WTC11 (cell line): ENCODE measurements around the gene LMAN2. TPM values are rescaled to one million over a fixed set of nuclear protein-coding genes. Genes with fewer than 3 reads are reported as not detected.
A peak's percentile ranks its signal among the peaks of the same experiment; 100 is the strongest.

Experiments
- ATAC-seq: fragments of 200-7000 bp; cut with Tn5 transposase; 2 replicates; pipeline ENCODE4 v1.10.0; 2021; ENCODE audit warnings: mild to moderate bottlenecking, moderate library complexity
- CTCF ChIA-PET: fragments of 300-600 bp; sonication (Branson Sonifier 250); formaldehyde crosslinking; loops from one replicate; lab custom pipeline; 2021; ENCODE audit warnings: antibody characterized with exemption; lab: Charles Lee
- POLR2A ChIA-PET: fragments of 350-600 bp; sonication (Branson Sonifier 250); formaldehyde crosslinking; loops from one replicate; lab custom pipeline; 2021; ENCODE audit warnings: antibody characterized with exemption; lab: Charles Lee
- DNase-seq: peaks from one replicate; pipeline ENCODE4 v3.0.0; 2021; ENCODE audit warnings: low spot score
- H3K27ac Mint-ChIP-seq: 2 replicates; pipeline ENCODE4 v1.8.0; 2021; ENCODE audit warnings: mixed read lengths
- H3K27me3 Mint-ChIP-seq: 2 replicates; pipeline ENCODE4 v1.8.0; 2021; ENCODE audit warnings: low read depth, mild to moderate bottlenecking, moderate library complexity, mixed read lengths
- H3K36me3 Mint-ChIP-seq: 2 replicates; pipeline ENCODE4 v1.8.0; 2021; ENCODE audit warnings: mixed read lengths
- H3K4me1 Mint-ChIP-seq: 2 replicates; pipeline ENCODE4 v1.8.0; 2022; ENCODE audit warnings: mixed read lengths
- H3K4me3 Mint-ChIP-seq: 2 replicates; pipeline ENCODE4 v1.8.0; 2021; ENCODE audit warnings: mild to moderate bottlenecking, moderate library complexity, mixed read lengths
- H3K9me3 Mint-ChIP-seq: 2 replicates; pipeline ENCODE4 v1.8.0; 2021; ENCODE audit warnings: mixed read lengths
- ATF6 ChIP-seq: sonication (generic); formaldehyde crosslinking; IDR thresholded peaks from 2 replicates; pipeline ENCODE4 v1.8.1; 2023; ENCODE audit warnings: mild to moderate bottlenecking, missing genetic modification reagents
- CBFB ChIP-seq: sonication (generic); formaldehyde crosslinking; IDR thresholded peaks from 2 replicates; pipeline ENCODE4 v1.8.1; 2022; ENCODE audit warnings: mild to moderate bottlenecking, low read depth, missing genetic modification reagents
- CTCF ChIP-seq: fragments of 200-600 bp; IDR thresholded peaks from 2 replicates; pipeline ENCODE4 v1.8.0; 2022; ENCODE audit warnings: antibody characterized with exemption
- FOXJ3 ChIP-seq: sonication (generic); formaldehyde crosslinking; IDR thresholded peaks from 2 replicates; pipeline ENCODE4 v1.9.0; 2021; ENCODE audit warnings: missing genetic modification reagents, mild to moderate bottlenecking, borderline replicate concordance
- FOXK1 ChIP-seq: sonication (generic); formaldehyde crosslinking; IDR thresholded peaks from 2 replicates; pipeline ENCODE4 v1.8.0; 2022; ENCODE audit warnings: mild to moderate bottlenecking, moderate library complexity, missing genetic modification reagents
- IRF2 ChIP-seq: sonication (generic); formaldehyde crosslinking; IDR thresholded peaks from 2 replicates; pipeline ENCODE4 v1.8.0; 2022; ENCODE audit warnings: low read depth, missing genetic modification reagents, borderline replicate concordance
- RORB ChIP-seq: fragments of 250-450 bp; sonication (Bioruptor Pico); IDR thresholded peaks from 2 replicates; pipeline ENCODE4 v1.9.0; 2021; ENCODE audit warnings: mild to moderate bottlenecking
- USF2 ChIP-seq: sonication (generic); formaldehyde crosslinking; IDR thresholded peaks from 2 replicates; pipeline ENCODE4 v1.8.1; 2023; ENCODE audit warnings: mild to moderate bottlenecking, missing genetic modification reagents, moderate library complexity
- ZBTB21 ChIP-seq: sonication (generic); formaldehyde crosslinking; IDR thresholded peaks from 2 replicates; pipeline ENCODE4 v1.8.1; 2023; ENCODE audit warnings: mild to moderate bottlenecking, missing genetic modification reagents, borderline replicate concordance
- ZNF263 ChIP-seq: sonication (generic); formaldehyde crosslinking; IDR thresholded peaks from 2 replicates; pipeline ENCODE4 v1.8.1; 2022; ENCODE audit warnings: low read depth, mild to moderate bottlenecking, moderate library complexity, missing genetic modification reagents
- ZNF281 ChIP-seq: sonication (generic); formaldehyde crosslinking; IDR thresholded peaks from 2 replicates; pipeline ENCODE4 v1.8.0; 2023; ENCODE audit warnings: mild to moderate bottlenecking, missing genetic modification reagents
- total RNA-seq: library from RNA; stranded (reverse); gene quantifications from 3 replicates; pipeline ENCODE4 v1.2.3, GENCODE V29; 2021
- TF ChIP-seq, protein P1 (sequence below): sonication (generic); formaldehyde crosslinking; IDR thresholded peaks from 2 replicates; pipeline ENCODE4 v1.8.0; 2022; ENCODE audit warnings: mild to moderate bottlenecking, missing genetic modification reagents
- TF ChIP-seq, protein P2 (sequence below): sonication (generic); formaldehyde crosslinking; IDR thresholded peaks from 2 replicates; pipeline ENCODE4 v1.8.0; 2022; ENCODE audit warnings: missing genetic modification reagents

Gene LMAN2
- total RNA-seq, 1 experiment from 2014 or later, result 162 TPM

- TF ChIP-seq ZNF281, result no peak
- TF ChIP-seq RORB (CRISPR knock-in tag), result no peak
- no peak for TF ChIP-seq ZNF263
- TF ChIP-seq, protein P1, sequence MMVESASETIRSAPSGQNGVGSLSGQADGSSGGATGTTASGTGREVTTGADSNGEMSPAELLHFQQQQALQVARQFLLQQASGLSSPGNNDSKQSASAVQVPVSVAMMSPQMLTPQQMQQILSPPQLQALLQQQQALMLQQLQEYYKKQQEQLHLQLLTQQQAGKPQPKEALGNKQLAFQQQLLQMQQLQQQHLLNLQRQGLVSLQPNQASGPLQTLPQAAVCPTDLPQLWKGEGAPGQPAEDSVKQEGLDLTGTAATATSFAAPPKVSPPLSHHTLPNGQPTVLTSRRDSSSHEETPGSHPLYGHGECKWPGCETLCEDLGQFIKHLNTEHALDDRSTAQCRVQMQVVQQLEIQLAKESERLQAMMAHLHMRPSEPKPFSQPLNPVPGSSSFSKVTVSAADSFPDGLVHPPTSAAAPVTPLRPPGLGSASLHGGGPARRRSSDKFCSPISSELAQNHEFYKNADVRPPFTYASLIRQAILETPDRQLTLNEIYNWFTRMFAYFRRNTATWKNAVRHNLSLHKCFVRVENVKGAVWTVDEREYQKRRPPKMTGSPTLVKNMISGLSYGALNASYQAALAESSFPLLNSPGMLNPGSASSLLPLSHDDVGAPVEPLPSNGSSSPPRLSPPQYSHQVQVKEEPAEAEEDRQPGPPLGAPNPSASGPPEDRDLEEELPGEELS (CRISPR knock-in tag), result no peak
- no peak for TF ChIP-seq CBFB
- no peak for TF ChIP-seq FOXJ3
- no peak for TF ChIP-seq IRF2 (CRISPR knock-in tag)
- no peak for TF ChIP-seq USF2 (CRISPR knock-in tag)
- no peak for TF ChIP-seq FOXK1
- TF ChIP-seq ATF6 (CRISPR knock-in tag), result no peak
- TF ChIP-seq, protein P2, sequence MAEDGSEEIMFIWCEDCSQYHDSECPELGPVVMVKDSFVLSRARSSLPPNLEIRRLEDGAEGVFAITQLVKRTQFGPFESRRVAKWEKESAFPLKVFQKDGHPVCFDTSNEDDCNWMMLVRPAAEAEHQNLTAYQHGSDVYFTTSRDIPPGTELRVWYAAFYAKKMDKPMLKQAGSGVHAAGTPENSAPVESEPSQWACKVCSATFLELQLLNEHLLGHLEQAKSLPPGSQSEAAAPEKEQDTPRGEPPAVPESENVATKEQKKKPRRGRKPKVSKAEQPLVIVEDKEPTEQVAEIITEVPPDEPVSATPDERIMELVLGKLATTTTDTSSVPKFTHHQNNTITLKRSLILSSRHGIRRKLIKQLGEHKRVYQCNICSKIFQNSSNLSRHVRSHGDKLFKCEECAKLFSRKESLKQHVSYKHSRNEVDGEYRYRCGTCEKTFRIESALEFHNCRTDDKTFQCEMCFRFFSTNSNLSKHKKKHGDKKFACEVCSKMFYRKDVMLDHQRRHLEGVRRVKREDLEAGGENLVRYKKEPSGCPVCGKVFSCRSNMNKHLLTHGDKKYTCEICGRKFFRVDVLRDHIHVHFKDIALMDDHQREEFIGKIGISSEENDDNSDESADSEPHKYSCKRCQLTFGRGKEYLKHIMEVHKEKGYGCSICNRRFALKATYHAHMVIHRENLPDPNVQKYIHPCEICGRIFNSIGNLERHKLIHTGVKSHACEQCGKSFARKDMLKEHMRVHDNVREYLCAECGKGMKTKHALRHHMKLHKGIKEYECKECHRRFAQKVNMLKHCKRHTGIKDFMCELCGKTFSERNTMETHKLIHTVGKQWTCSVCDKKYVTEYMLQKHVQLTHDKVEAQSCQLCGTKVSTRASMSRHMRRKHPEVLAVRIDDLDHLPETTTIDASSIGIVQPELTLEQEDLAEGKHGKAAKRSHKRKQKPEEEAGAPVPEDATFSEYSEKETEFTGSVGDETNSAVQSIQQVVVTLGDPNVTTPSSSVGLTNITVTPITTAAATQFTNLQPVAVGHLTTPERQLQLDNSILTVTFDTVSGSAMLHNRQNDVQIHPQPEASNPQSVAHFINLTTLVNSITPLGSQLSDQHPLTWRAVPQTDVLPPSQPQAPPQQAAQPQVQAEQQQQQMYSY (CRISPR knock-in tag), result no peak
- TF ChIP-seq, all 79 proteins: peak for 0
Observed at GRCh38 chr5:177319913-177320588, 31.4 kb downstream of the LMAN2 start (continued).

GRCh38 chr5:177317959-177318377 is 33.5 kb downstream of the LMAN2 start:
- ATAC-seq (peak; percentile 57), DNase-seq (peak; percentile 83)
- Mint-ChIP-seq H3K9me3 (peaks cover 6% of the 10 kb centered on the region; the same call in 1 of the 2 replicates), H3K27me3 (no peaks in the 10 kb centered on the region), H3K36me3 (peaks cover 7% of the 10 kb centered on the region), H3K27ac (peak overlapping the region; percentile 70), H3K4me1 (peaks cover 11% of the 10 kb centered on the region), H3K4me3 (peak overlapping the region; percentile 17; the same call in 1 of the 2 replicates)
- ChIA-PET POLR2A (no interaction called here), CTCF (interaction anchor here (0.6 to 3.8 kb wide), 34 partner anchors 8 to 289 kb away, joined by 3 to 55 read pairs (median 4); partner anchors contain the start of genes FGFR4, GRK6, LMAN2 and PRELID1)
- TF ChIP-seq ZBTB21 (no peak), CTCF (peak; percentile 72)
